Retinal pigment epithelial cell (primary cell): Measurements from ENCODE around the gene RTCB.

Experiments
- DNase-seq: peaks from one replicate; pipeline ENCODE4 v3.0.0-alpha.2; 2010; ENCODE audit warnings: low read depth
- H3K4me3 ChIP-seq: 2 replicates; pipeline ENCODE4 v1.5.1; 2011; ENCODE audit warnings: mild to moderate bottlenecking, low read length, control low read depth, moderate library complexity
- TF ChIP-seq, protein P1 (sequence below): conservative IDR thresholded peaks from 2 replicates; pipeline ENCODE4 v1.5.1; 2011; ENCODE audit warnings: low read depth, low read length, control low read depth, inconsistent platforms

Gene RTCB

DNA sequence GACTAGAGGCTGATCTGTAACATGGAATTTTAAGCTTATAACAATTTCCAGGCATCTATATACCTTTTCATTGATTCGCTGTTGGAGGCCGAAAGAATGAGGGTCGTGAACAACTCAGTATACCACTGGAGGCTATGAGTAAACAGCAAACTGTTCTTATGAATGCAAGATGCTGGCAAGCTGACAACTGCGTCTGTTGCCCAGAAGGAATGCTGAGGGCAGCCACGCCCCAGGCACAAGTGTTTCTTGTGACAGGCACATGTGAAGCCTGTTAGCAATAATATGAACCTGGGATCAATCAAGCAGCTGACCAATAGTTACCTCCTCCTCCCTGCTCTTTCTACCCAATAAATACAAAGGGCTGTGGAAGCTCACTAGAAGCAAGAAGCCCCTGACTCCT is 15.3 kb downstream of the RTCB start:
- peak; percentile 54 for DNase-seq
- TF ChIP-seq, protein P1, sequence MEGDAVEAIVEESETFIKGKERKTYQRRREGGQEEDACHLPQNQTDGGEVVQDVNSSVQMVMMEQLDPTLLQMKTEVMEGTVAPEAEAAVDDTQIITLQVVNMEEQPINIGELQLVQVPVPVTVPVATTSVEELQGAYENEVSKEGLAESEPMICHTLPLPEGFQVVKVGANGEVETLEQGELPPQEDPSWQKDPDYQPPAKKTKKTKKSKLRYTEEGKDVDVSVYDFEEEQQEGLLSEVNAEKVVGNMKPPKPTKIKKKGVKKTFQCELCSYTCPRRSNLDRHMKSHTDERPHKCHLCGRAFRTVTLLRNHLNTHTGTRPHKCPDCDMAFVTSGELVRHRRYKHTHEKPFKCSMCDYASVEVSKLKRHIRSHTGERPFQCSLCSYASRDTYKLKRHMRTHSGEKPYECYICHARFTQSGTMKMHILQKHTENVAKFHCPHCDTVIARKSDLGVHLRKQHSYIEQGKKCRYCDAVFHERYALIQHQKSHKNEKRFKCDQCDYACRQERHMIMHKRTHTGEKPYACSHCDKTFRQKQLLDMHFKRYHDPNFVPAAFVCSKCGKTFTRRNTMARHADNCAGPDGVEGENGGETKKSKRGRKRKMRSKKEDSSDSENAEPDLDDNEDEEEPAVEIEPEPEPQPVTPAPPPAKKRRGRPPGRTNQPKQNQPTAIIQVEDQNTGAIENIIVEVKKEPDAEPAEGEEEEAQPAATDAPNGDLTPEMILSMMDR, result no peak
- H3K4me3 ChIP-seq, result no peak overlapping the region

DNA sequence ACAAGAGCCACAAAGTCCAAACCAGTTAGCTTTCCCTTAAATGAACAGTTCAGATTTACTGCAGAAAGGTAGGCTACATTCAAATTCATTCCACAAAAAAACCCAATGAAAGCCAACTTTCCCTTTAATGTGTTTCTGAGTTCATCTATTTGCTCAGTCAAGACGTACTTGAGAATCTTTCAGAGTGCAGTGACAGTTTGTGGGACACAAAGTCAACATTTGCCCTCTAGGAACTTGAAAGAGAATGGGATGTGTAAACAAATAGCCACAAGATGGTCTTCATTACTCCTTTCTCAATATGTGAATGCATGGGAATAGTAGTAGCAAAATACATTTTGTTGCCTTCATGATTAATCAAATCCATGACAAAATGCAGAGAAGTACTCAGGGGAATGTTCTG is 15.8 kb downstream of the RTCB start:
- DNase-seq, result no peak
- TF ChIP-seq, protein P1, result no peak
- no peak overlapping the region for H3K4me3 ChIP-seq

DNA sequence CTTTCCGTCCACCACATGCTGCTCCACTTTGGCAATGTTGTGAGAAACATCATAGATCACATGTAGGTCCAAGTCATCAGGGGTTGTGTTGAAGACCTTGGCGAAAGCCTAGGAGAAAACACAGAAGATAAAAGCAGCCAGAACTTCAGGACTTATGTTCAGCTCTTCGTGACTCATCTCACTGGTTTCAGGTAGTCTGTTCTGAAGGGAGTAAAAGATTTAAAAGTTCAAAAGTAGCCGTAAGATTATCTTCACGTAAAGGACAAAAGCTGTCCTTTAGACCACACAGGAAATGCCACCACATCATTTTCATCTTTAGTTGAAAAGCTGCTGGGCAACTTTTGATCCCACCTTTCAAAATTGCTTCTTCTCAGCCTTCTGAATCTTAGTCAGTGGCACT is 16.9 kb downstream of the RTCB start:
- TF ChIP-seq, protein P1, result no peak
- no peak for DNase-seq
- H3K4me3 ChIP-seq, result no peak overlapping the region

DNA sequence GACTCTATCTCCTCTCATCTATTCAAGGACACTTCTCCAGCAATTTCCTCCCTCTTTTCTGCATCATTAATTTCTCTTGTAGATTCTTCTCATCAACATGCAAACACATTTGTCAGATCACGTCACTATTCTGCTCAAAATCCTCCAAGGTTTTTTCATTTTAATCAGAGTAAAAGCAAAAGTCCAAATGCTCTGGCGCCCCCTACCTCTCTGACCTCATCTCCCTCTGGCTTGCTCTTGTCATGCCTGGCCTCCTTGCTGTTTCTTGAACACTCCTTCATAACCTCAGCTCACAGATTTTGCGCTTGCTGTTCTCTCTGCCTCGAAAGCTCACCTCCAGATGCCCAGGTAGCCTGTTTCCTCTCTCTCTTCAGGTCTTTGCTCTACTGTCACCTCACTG is 22.4 kb downstream of the RTCB start:
- DNase-seq, result no peak
- H3K4me3 ChIP-seq, result no peak overlapping the region
- TF ChIP-seq, protein P1, result peak; percentile 61

DNA sequence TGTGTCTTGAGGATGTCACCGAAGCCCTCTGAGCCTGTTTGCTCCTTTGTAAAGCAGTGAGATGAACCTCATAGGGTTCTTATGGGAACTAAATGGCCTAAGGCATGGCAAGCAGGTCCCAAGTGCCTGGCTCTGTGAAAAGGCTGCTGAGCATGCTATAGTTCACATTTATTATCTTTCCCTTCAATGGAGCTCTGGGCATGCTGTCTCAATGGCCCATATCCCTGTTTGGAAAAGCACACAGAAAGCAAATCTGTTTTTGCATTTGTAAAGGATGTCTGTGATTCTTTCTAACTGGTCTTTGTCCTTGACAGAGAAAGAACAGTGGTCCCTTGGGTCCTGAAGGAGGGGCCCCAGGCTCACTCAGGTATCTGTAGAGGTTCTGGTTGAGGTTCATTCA is 26.4 kb downstream of the RTCB start:
- TF ChIP-seq, protein P1, result no peak
- no peak for DNase-seq
- no peak overlapping the region for H3K4me3 ChIP-seq

DNA sequence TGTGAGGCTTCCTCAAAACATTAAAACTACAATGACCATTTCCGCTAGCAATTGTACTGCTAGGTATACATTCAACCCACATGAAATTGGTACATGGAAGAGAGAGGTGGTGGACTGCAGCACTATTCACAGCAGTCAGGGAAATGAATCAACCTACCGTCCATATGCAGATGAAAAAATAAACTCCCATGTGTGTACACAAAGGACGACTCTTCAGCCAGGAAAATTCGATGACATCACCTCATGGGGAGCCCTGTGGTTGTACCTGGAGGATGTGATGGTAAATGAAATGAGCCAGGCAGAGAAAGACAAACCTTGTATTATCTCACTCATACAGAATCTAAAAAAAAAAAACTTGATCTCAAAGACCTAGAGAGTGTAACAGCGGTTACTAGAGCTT is 31.1 kb downstream of the RTCB start:
- H3K4me3 ChIP-seq, result no peak overlapping the region
- TF ChIP-seq, protein P1, result no peak
- no peak for DNase-seq

DNA sequence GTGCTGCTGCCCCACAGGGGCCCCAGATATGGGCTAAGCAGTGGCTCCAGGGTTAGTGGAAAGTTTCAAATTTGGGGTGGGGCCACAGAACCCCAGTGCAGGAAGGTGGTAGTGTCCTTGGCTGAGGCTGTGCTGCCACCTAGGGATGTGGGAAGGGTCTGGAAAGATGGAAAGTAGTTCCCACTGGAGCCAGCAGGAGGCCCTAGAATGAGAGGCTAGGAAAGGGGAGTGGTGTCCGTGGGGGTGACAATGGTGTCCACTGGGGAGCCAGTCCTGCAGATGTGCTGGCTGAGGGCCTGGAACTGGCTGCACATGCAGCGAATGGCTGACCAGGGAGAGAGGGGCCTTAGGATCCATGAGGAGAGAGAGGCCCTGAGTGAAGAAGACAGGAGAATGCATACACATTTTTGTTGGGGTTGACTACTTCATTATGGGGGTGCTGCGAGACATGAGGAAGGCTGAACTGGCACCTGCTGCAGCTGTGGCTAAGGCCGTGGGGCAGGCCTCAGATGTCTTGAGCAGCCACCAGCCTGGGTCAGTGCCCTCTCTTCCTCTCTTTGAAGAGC is 33.3 kb downstream of the RTCB start:
- no peak for DNase-seq
- TF ChIP-seq, protein P1, result peak; percentile 79
- no peak overlapping the region for H3K4me3 ChIP-seq
